Astrocyte (in vitro differentiated cells and primary cell): Measurements from ENCODE around the gene PRDM8. TPM values are rescaled to one million over a fixed set of nuclear protein-coding genes. Genes with fewer than 3 reads are reported as not detected.

ENCODE experiments used
- DNase-seq: peaks from one replicate; pipeline ENCODE4 v3.0.0-alpha.2; 2010; ENCODE audit warnings: low read depth
- FAIRE-seq: peaks from 2 replicates; lab custom pipeline; 2011; peaks lifted over from hg19 to GRCh38; lab: Jason Lieb, UNC
- H2AFZ ChIP-seq: 2 replicates; pipeline ENCODE4 v1.6.0; 2012; ENCODE audit warnings: low read depth, low read length, inconsistent platforms
- H3K27ac ChIP-seq: 2 replicates; pipeline ENCODE4 v1.5.1; 2011; ENCODE audit warnings: low read depth, low read length, inconsistent platforms
- H3K27me3 ChIP-seq: 2 replicates; pipeline ENCODE4 v1.6.0; 2011; ENCODE audit warnings: low read length, inconsistent platforms; ENCODE audit not compliant: insufficient read depth
- H3K36me3 ChIP-seq: 2 replicates; pipeline ENCODE4 v1.5.1; 2011; ENCODE audit warnings: low read length, inconsistent platforms; ENCODE audit not compliant: insufficient read depth
- H3K4me1 ChIP-seq: 2 replicates; pipeline ENCODE4 v1.5.1; 2011; ENCODE audit warnings: low read length, inconsistent platforms; ENCODE audit not compliant: insufficient read depth
- H3K4me2 ChIP-seq: 2 replicates; pipeline ENCODE4 v1.6.0; 2012; ENCODE audit warnings: low read length, inconsistent platforms
- H3K4me3 ChIP-seq: 2 replicates; pipeline ENCODE4 v1.5.1; 2011; ENCODE audit warnings: low read depth, mild to moderate bottlenecking, low read length, inconsistent platforms; ENCODE audit not compliant: insufficient read depth
- H3K79me2 ChIP-seq: 2 replicates; pipeline ENCODE4 v1.6.0; 2012; ENCODE audit warnings: mild to moderate bottlenecking, low read length, inconsistent platforms; ENCODE audit not compliant: insufficient read depth
- H3K9ac ChIP-seq: 2 replicates; pipeline ENCODE4 v1.6.0; 2012; ENCODE audit warnings: mild to moderate bottlenecking, low read length, inconsistent platforms
- H3K9me3 ChIP-seq: 2 replicates; pipeline ENCODE4 v1.5.1; 2012; ENCODE audit warnings: low read depth, mild to moderate bottlenecking, low read length, inconsistent platforms; ENCODE audit not compliant: insufficient read depth
- H4K20me1 ChIP-seq: 2 replicates; pipeline ENCODE4 v1.6.0; 2012; ENCODE audit warnings: low read length, inconsistent platforms; ENCODE audit not compliant: insufficient read depth
- H3K27ac Mint-ChIP-seq: one replicate; pipeline ENCODE4 v1.8.0; 2021; ENCODE audit warnings: mild to moderate bottlenecking, mixed read lengths; ENCODE audit not compliant: unreplicated experiment
- H3K27me3 Mint-ChIP-seq: one replicate; pipeline ENCODE4 v1.8.0; 2021; ENCODE audit warnings: low read depth, mixed read lengths; ENCODE audit not compliant: unreplicated experiment
- H3K36me3 Mint-ChIP-seq: one replicate; pipeline ENCODE4 v1.8.0; 2021; ENCODE audit warnings: low read depth, mixed read lengths; ENCODE audit not compliant: unreplicated experiment
- H3K4me1 Mint-ChIP-seq: one replicate; pipeline ENCODE4 v1.8.0; 2021; ENCODE audit warnings: low read depth, mixed read lengths; ENCODE audit not compliant: unreplicated experiment
- H3K4me3 Mint-ChIP-seq: one replicate; pipeline ENCODE4 v1.8.0; 2021; ENCODE audit warnings: mild to moderate bottlenecking, moderate library complexity, mixed read lengths; ENCODE audit not compliant: unreplicated experiment
- H3K9me3 Mint-ChIP-seq: one replicate; pipeline ENCODE4 v1.8.0; 2021; ENCODE audit warnings: mild to moderate bottlenecking, mixed read lengths; ENCODE audit not compliant: unreplicated experiment
- EZH2 ChIP-seq: IDR thresholded peaks from 2 replicates; pipeline ENCODE4 v1.6.1; 2012; ENCODE audit warnings: mild to moderate bottlenecking, low read length, inconsistent platforms; ENCODE audit not compliant: insufficient read depth
- total RNA-seq: library from RNA; stranded (reverse); gene quantifications from 2 replicates; pipeline ENCODE4 v1.2.1, GENCODE V29; 2021
- TF ChIP-seq, protein P1 (sequence below): IDR thresholded peaks from 2 replicates; pipeline ENCODE4 v1.5.1; 2011; ENCODE audit warnings: low read depth, mild to moderate bottlenecking, inconsistent platforms, low read length, moderate library complexity; ENCODE audit not compliant: insufficient read depth

The PRDM8 gene
- total RNA-seq, 1 donor from 2014 or later: 0.25 TPM

DNA sequence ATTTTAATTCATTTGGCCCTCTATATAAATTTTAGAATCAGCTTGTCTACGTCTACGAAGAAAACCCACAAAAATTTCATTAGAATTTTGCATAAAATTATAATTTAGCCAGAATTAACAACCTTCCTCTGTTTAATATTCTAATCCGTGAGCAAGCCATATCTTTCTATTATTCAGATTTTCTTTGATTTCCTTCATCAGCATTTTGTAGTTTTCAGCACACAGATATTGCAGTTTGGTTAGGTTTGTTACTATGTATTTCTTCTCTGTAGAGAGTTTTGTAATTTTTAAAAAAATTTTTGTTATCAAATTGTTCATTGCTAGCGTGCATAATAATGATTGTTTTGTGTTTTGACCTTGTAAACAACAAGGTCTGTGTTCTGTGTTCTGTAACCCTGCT, 34.9 kb upstream of the PRDM8 start:
- Mint-ChIP-seq H3K36me3 (no peaks in the 10 kb centered on the region), H3K9me3 (peaks cover 4% of the 10 kb centered on the region), H3K27me3 (no peaks in the 10 kb centered on the region), H3K4me3 (no peak overlapping the region), H3K27ac (no peak overlapping the region), H3K4me1 (no peaks in the 10 kb centered on the region)
- no peaks in the 10 kb centered on the region for H4K20me1 ChIP-seq
- H3K9me3 ChIP-seq: no peaks in the 10 kb centered on the region
- no peak for FAIRE-seq
- no peaks in the 10 kb centered on the region for H3K36me3 ChIP-seq
- H3K4me1 ChIP-seq: no peaks in the 10 kb centered on the region
- no peak overlapping the region for H2AFZ ChIP-seq
- no peak for DNase-seq
- H3K4me2 ChIP-seq: no peak overlapping the region
- TF ChIP-seq EZH2: no peak
- TF ChIP-seq, protein P1, sequence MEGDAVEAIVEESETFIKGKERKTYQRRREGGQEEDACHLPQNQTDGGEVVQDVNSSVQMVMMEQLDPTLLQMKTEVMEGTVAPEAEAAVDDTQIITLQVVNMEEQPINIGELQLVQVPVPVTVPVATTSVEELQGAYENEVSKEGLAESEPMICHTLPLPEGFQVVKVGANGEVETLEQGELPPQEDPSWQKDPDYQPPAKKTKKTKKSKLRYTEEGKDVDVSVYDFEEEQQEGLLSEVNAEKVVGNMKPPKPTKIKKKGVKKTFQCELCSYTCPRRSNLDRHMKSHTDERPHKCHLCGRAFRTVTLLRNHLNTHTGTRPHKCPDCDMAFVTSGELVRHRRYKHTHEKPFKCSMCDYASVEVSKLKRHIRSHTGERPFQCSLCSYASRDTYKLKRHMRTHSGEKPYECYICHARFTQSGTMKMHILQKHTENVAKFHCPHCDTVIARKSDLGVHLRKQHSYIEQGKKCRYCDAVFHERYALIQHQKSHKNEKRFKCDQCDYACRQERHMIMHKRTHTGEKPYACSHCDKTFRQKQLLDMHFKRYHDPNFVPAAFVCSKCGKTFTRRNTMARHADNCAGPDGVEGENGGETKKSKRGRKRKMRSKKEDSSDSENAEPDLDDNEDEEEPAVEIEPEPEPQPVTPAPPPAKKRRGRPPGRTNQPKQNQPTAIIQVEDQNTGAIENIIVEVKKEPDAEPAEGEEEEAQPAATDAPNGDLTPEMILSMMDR: no peak
- H3K27me3 ChIP-seq: no peaks in the 10 kb centered on the region
- H3K9ac ChIP-seq: no peak overlapping the region
- no peak overlapping the region for H3K27ac ChIP-seq
- H3K79me2 ChIP-seq: no peaks in the 10 kb centered on the region
- no peak overlapping the region for H3K4me3 ChIP-seq

DNA sequence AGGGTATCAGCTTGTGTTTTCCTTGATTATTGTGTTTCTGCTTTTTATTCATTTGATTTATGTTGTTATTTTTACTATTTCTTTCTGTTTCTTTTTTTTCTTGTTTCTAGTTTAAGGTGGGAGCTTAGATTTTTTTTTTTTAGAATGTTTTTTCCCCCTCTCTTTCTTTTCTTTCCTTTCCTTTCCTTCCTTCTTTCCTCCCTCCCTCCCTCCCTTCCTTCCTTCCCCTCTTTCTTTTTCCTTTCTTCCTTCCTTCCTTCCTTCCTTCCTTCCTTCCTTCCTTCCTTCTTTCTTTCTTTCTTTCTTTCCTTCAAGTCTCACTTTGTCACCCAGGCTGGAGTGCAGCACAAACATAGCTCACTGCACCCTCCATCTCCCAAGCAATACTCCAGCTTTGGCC, 31.4 kb upstream of the PRDM8 start:
- peaks cover 1% of the 10 kb centered on the region for H3K9me3 Mint-ChIP-seq

DNA sequence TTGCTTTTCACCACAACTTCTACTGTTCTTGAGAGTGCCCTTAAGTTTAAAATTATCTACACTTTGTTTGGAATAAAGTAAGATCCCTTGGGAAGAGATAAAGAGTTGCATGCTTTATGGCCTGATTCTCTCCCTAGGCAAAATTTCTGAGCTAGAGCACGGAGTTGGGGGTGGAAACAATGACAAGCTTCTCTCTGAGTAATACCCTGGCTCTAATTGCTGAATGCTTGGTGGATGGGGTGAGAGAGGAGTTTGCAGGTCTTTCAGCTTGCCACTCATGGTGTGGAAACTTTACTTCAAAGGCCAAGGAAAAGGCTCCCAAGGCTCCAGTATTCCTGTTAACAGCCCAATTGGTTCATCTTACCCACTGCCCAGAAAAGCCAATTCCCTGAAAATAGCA, 26.1 kb upstream of the PRDM8 start:
- Histone ChIP-seq H3K4me3 (no peak overlapping the region), H3K36me3 (no peaks in the 10 kb centered on the region), H3K27me3 (no peaks in the 10 kb centered on the region), H3K4me1 (peaks cover 19% of the 10 kb centered on the region), H3K9me3 (no peaks in the 10 kb centered on the region), H2AFZ (no peak overlapping the region), H3K27ac (no peak overlapping the region), H3K79me2 (no peaks in the 10 kb centered on the region), H3K9ac (no peak overlapping the region), H4K20me1 (no peaks in the 10 kb centered on the region), H3K4me2 (peak overlapping the region; percentile 36)
- no peak overlapping the region for H3K4me3 Mint-ChIP-seq
- H3K27me3 Mint-ChIP-seq: no peaks in the 10 kb centered on the region
- H3K4me1 Mint-ChIP-seq: peaks cover 11% of the 10 kb centered on the region
- no peak for TF ChIP-seq EZH2
- TF ChIP-seq, protein P1: no peak
- no peaks in the 10 kb centered on the region for H3K36me3 Mint-ChIP-seq
- no peak overlapping the region for H3K27ac Mint-ChIP-seq
- H3K9me3 Mint-ChIP-seq: no peaks in the 10 kb centered on the region
- FAIRE-seq (no peak), DNase-seq (peak; percentile 71)

More for the DNA sequence above, 31.4 kb upstream of the PRDM8 start:
- Mint-ChIP-seq H3K4me3 (no peak overlapping the region), H3K27ac (no peak overlapping the region), H3K4me1 (no peaks in the 10 kb centered on the region), H3K36me3 (no peaks in the 10 kb centered on the region), H3K27me3 (no peaks in the 10 kb centered on the region)
- no peaks in the 10 kb centered on the region for H3K27me3 ChIP-seq
- no peak overlapping the region for H3K27ac ChIP-seq
- TF ChIP-seq, protein P1: no peak
- no peak for TF ChIP-seq EZH2
- H2AFZ ChIP-seq: no peak overlapping the region
- FAIRE-seq (no peak), DNase-seq (no peak)
- H4K20me1 ChIP-seq: no peaks in the 10 kb centered on the region
- no peak overlapping the region for H3K4me2 ChIP-seq
- no peaks in the 10 kb centered on the region for H3K4me1 ChIP-seq
- H3K9me3 ChIP-seq: no peaks in the 10 kb centered on the region
- H3K36me3 ChIP-seq: no peaks in the 10 kb centered on the region
- no peaks in the 10 kb centered on the region for H3K79me2 ChIP-seq
- H3K9ac ChIP-seq: no peak overlapping the region
- H3K4me3 ChIP-seq: no peak overlapping the region
